Measurements from ENCODE around the gene DNAJC4. TPM values are rescaled to one million over a fixed set of nuclear protein-coding genes. Genes with fewer than 3 reads are reported as not detected.
A peak's percentile ranks its signal among the peaks of the same experiment; 100 is the strongest.

Gene DNAJC4
- polyA plus RNA-seq, 3 donors, result 25.5 to 78.9 (median 32.5) TPM

DNA sequence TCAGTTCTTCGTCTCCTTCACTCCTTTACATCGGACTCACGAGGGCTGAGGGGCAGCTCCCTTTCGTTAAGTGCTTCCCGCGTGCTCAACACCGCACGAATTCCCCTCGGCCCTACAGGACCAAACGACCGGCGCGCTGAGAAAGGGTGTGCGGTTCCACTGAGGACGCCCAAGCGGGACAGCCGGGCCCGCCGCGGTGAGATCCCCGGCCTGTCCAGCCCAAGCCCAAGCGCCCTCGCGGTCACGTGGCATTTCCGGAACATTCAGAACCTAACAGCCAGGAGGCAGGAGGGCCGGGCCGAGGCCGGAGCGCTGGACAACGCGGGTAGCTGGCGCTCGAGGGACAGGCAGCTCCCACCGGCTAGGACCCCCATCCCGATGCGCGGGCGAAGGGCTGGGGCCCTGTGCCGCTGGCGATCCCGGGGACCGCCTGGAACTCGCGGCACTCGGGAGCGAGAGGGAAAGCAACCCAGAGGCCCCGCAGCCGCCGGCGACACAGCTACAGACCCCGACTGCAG is 45.1 kb upstream of the DNAJC4 start:
- Histone ChIP-seq H3K27me3 (ENCODE audit: control insufficient read depth in 2 of 2, insufficient read depth in 2 of 2, low read length in 2 of 2) (no peaks in the 10 kb centered on the region), H2AFZ (ENCODE audit: insufficient read depth, low read depth, low read length, poor library complexity, severe bottlenecking) (peak overlapping the region; percentile 90), H3K4me3 (replicated peaks in 1 of 3; ENCODE audit: low read depth in 2 of 3, low read length in 3 of 3) (peak overlapping the region; percentile 48 to 84 (median 48)), H3K79me2 (ENCODE audit: insufficient read depth, low read length) (peaks cover 18% of the 10 kb centered on the region), H3K9me3 (replicated peaks in 1 of 2; ENCODE audit: control insufficient read depth in 1 of 2, insufficient read depth in 1 of 2, low read length in 2 of 2) (no peaks in the 10 kb centered on the region), H3K4me1 (ENCODE audit: control insufficient read depth in 1 of 2, insufficient read depth in 2 of 2, low read length in 2 of 2) (peaks cover 40 to 57% of the 10 kb centered on the region in 2 donors), H3K4me2 (replicated peaks; ENCODE audit: extremely low read depth, low read length, poor library complexity, severe bottlenecking) (peak overlapping the region; percentile 84), H3K36me3 (replicated peaks in 1 of 2; ENCODE audit: control insufficient read depth in 1 of 2, insufficient read depth in 2 of 2, low read length in 2 of 2) (no peaks in the 10 kb centered on the region), H4K20me1 (ENCODE audit: insufficient read depth, low read length) (no peaks in the 10 kb centered on the region), H3K9ac (ENCODE audit: insufficient read depth, low read length, poor library complexity, severe bottlenecking) (peak overlapping the region; percentile 74), H3K27ac (ENCODE audit: low read depth in 1 of 2, low read length in 2 of 2) (peak overlapping the region; percentile 78 to 88)
- Mint-ChIP-seq H3K27me3 (ENCODE audit: low read depth in 3 of 3) (peaks cover 0 to 1% (median 0%) of the 10 kb centered on the region in 3 donors), H3K4me3 (peak overlapping the region; percentile 90 to 93), H3K36me3 (peaks cover 3 to 7% of the 10 kb centered on the region in 2 donors), H3K4me1 (peaks cover 50% of the 10 kb centered on the region), H3K27ac (peak overlapping the region; percentile 89 to 97 (median 96)), H3K9me3 (no peaks in the 10 kb centered on the region)
- under 1% methylated on average over 52 of the region's 52 CpGs for WGBS (ENCODE audit: insufficient coverage)
- TF ChIP-seq, protein P1, sequence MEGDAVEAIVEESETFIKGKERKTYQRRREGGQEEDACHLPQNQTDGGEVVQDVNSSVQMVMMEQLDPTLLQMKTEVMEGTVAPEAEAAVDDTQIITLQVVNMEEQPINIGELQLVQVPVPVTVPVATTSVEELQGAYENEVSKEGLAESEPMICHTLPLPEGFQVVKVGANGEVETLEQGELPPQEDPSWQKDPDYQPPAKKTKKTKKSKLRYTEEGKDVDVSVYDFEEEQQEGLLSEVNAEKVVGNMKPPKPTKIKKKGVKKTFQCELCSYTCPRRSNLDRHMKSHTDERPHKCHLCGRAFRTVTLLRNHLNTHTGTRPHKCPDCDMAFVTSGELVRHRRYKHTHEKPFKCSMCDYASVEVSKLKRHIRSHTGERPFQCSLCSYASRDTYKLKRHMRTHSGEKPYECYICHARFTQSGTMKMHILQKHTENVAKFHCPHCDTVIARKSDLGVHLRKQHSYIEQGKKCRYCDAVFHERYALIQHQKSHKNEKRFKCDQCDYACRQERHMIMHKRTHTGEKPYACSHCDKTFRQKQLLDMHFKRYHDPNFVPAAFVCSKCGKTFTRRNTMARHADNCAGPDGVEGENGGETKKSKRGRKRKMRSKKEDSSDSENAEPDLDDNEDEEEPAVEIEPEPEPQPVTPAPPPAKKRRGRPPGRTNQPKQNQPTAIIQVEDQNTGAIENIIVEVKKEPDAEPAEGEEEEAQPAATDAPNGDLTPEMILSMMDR (IDR thresholded peaks at IDR 0.05), result no peak
- intact Hi-C loops (cut with micrococcal nuclease), result no loop called here
- DNase-seq, result peak; percentile 71 to 87 (median 80)

DNA sequence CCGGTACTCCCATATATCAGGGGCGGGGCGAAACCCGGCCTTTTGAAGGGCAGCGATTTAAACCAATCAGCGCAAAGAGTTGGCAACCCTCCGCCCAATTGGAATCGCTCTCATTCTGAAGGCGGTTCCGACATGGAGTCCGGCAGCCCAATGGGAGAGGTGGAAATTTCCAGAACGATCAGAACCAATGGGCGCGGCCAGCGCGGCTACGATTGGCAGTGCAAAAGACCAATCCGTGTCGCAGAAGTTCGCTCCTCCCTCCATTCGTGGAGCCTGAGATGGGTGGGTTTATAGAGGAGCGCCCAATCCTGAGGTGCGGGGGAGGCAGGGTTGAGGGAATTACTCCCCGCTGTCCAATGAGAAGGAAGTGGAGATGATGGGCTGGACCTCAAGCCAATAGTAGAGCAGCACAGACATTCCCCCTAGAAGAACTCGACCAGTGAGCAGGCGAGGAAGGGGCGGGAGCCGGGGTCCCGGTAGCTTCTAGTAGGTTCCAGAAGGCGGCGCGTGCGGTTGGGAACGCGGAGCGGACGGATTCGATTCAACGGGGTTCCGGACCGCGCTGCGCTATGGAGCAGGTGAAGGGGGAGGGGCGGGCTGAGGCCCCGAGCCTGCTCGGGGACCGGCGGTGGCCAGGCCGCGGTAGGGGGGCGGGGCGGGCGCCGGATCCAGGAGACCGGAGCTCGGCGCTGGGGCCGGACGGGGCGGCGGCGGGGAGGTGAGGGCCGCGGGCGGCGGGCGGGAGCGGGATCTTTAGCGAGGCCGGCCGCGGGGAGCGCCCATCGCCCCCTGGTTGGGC is 44.5 kb upstream of the DNAJC4 start, which contains the start of gene STIP1:
TSS of gene STIP1 (plus strand) at position 479 of the 799 bp plus-strand sequence. CDS start at position 570, 91 bp downstream.
- TF ChIP-seq, protein P1 (IDR thresholded peaks at IDR 0.05), result peak; percentile 36
- Histone ChIP-seq H3K4me1 (ENCODE audit: control insufficient read depth in 1 of 2, insufficient read depth in 2 of 2, low read length in 2 of 2) (peaks cover 40 to 54% of the 10 kb centered on the region in 2 donors), H3K4me3 (replicated peaks in 1 of 3; ENCODE audit: low read depth in 2 of 3, low read length in 3 of 3) (peak within 1 kb of the TSS; percentile 48 to 84 (median 48)), H3K9ac (ENCODE audit: insufficient read depth, low read length, poor library complexity, severe bottlenecking) (peak within 1 kb of the TSS; percentile 74), H3K79me2 (ENCODE audit: insufficient read depth, low read length) (peaks cover 18% of the 10 kb centered on the region), H3K27ac (ENCODE audit: low read depth in 1 of 2, low read length in 2 of 2) (peak within 1 kb of the TSS; percentile 78 to 88), H3K36me3 (replicated peaks in 1 of 2; ENCODE audit: control insufficient read depth in 1 of 2, insufficient read depth in 2 of 2, low read length in 2 of 2) (peaks cover 0 to 3% of the 10 kb centered on the region in 2 donors), H3K9me3 (replicated peaks in 1 of 2; ENCODE audit: control insufficient read depth in 1 of 2, insufficient read depth in 1 of 2, low read length in 2 of 2) (no peaks in the 10 kb centered on the region), H4K20me1 (ENCODE audit: insufficient read depth, low read length) (no peaks in the 10 kb centered on the region), H2AFZ (ENCODE audit: insufficient read depth, low read depth, low read length, poor library complexity, severe bottlenecking) (peak within 1 kb of the TSS; percentile 90), H3K27me3 (ENCODE audit: control insufficient read depth in 2 of 2, insufficient read depth in 2 of 2, low read length in 2 of 2) (no peaks in the 10 kb centered on the region), H3K4me2 (replicated peaks; ENCODE audit: extremely low read depth, low read length, poor library complexity, severe bottlenecking) (peak within 1 kb of the TSS; percentile 98)
- DNase-seq, result peak; percentile 100
- H3K27me3 Mint-ChIP-seq (ENCODE audit: low read depth in 3 of 3), result peaks cover 0 to 1% (median 0%) of the 10 kb centered on the region in 3 donors
- peaks cover 6 to 13% of the 10 kb centered on the region in 2 donors for H3K36me3 Mint-ChIP-seq
- H3K27ac Mint-ChIP-seq, result peak within 1 kb of the TSS; percentile 89 to 97 (median 96)
- intact Hi-C loops (cut with micrococcal nuclease), result no loop called here
- under 1% methylated on average over 62 of the region's 74 CpGs for WGBS (ENCODE audit: insufficient coverage)
- H3K4me3 Mint-ChIP-seq, result peak within 1 kb of the TSS; percentile 90 to 93
- peaks cover 52% of the 10 kb centered on the region for H3K4me1 Mint-ChIP-seq
- no peaks in the 10 kb centered on the region for H3K9me3 Mint-ChIP-seq
